MG63 (cell line): ENCODE data around the gene ZNF24. TPM values are rescaled to one million over a fixed set of nuclear protein-coding genes. Genes with fewer than 3 reads are reported as not detected.

Source experiments
- DNase-seq: peaks from one replicate; pipeline ENCODE4 v3.0.0-alpha.2; 2020
- H3K27me3 ChIP-seq: fragments of 250-450 bp; sonication (Bioruptor Pico); 2 replicates; pipeline ENCODE4 v1.5.1; 2020; ENCODE audit warnings: mild to moderate bottlenecking, moderate library complexity
- H3K36me3 ChIP-seq: fragments of 250-450 bp; sonication (Bioruptor Pico); 2 replicates; pipeline ENCODE4 v1.5.1; 2020; ENCODE audit warnings: mild to moderate bottlenecking, moderate library complexity
- H3K4me3 ChIP-seq: fragments of 250-450 bp; sonication (Bioruptor Pico); 2 replicates; pipeline ENCODE4 v1.5.1; 2020; ENCODE audit warnings: mild to moderate bottlenecking, moderate library complexity
- H3K9me3 ChIP-seq: fragments of 250-450 bp; sonication (Bioruptor Pico); 2 replicates; pipeline ENCODE4 v1.5.1; 2020; ENCODE audit warnings: mild to moderate bottlenecking, moderate library complexity
- total RNA-seq: library from RNA; depleted of rRNA; stranded (reverse); fragments of >200 nt; shearing (Covaris generic); gene quantifications from 2 replicates; pipeline ENCODE4 v1.2.3, GENCODE V29; 2014; ENCODE audit warnings: low replicate concordance; rRNA removed

Gene ZNF24
- total RNA-seq = 13.1 and 15.2 TPM in 2 replicates

GRCh38 chr18:35343936-35344735 lies at the start of gene ZNF24:
Gene ZNF24 (minus strand): TSS chr18:35344420. CDS start chr18:35340650, 3,770 bp downstream.
- peak within 1 kb of the TSS; percentile 87 for H3K4me3 ChIP-seq
- DNase-seq = peak; percentile 91
- H3K36me3 ChIP-seq = peaks cover 28% of the 10 kb centered on the region
- no peaks in the 10 kb centered on the region for H3K27me3 ChIP-seq
- H3K9me3 ChIP-seq = no peaks in the 10 kb centered on the region

DNA sequence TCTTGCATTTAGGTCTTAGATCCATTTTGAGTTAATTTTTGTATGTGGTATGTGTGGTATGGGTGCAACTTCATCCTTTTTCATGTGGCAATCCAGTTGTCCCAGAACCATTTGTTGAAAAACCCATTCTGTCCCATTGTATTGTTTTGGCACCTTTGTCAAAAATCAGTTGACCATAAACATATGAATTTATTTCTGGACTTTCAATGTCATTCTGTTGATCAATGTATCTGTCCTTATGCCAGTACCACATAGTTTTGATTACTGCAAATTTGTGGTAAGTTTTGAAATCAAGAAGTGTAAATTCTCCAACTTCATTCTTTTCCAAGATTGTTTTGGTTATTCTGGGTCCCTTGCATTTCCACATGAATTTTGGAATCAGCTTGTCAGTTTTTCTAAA lies 49.5 kb upstream of the ZNF24 start:
- Histone ChIP-seq H3K36me3 (no peaks in the 10 kb centered on the region), H3K4me3 (no peak overlapping the region), H3K27me3 (no peaks in the 10 kb centered on the region), H3K9me3 (no peaks in the 10 kb centered on the region)
- no peak for DNase-seq

DNA sequence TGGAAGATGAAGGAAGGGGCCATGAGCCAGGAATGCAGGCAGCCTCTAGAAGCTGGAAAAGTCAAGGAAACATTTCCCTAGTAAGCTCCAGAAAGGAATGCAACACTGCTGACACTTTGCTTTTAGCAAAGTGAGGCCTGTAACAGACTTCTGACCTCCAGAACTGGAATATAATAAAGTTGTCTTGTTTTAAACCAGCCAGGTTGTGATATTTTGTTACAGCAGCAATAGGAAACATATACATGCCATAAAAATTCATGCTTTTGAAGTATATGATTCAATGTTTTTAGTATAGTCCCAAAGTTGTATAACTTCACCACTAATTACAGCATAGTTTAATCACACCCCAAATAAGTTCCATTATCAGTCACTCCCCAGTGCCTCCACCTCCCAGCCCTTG lies 48.2 kb upstream of the ZNF24 start:
- H3K36me3 ChIP-seq = no peaks in the 10 kb centered on the region
- H3K27me3 ChIP-seq = no peaks in the 10 kb centered on the region
- no peak overlapping the region for H3K4me3 ChIP-seq
- H3K9me3 ChIP-seq = no peaks in the 10 kb centered on the region
- no peak for DNase-seq

DNA sequence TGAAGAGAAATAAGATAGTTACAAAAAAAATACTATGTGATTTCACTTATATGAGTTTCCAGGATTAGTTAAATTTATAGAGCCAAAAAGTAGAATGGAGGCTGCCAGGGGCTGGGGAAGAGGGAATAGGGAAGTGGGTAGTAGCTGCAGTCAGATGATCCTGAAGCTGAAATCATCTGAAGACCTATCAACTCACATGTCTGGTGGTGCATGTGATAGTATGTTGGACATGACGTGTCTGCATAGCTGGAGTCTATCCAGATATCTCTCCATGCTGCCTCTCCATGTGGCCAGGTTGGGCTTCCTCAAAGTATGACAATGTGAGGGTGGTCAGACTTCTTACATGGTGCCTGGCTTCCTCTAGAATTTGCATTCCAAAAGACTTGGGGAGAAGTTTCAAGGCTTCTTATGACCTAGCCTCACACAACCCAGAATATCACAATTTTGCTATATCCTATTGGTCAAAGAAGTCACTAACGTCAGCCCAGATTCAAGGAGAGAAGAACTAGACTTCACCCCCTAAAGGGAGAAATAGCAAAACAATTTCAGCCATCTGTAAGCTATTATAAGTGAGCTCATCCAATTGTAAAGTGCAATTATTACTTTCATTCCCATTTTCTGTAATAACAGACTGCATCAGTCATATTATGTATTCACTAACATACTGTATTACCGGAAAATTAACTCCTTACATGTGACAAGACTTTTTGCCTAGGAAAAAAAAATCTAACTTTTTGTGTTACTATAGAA lies 46.9 kb upstream of the ZNF24 start:
- Histone ChIP-seq H3K4me3 (no peak overlapping the region), H3K27me3 (no peaks in the 10 kb centered on the region), H3K36me3 (no peaks in the 10 kb centered on the region), H3K9me3 (no peaks in the 10 kb centered on the region)
- no peak for DNase-seq

GRCh38 chr18:35389095-35389618 lies 44.9 kb upstream of the ZNF24 start:
- Histone ChIP-seq H3K36me3 (no peaks in the 10 kb centered on the region), H3K9me3 (no peaks in the 10 kb centered on the region), H3K27me3 (no peaks in the 10 kb centered on the region), H3K4me3 (no peak overlapping the region; the same call in 1 of the 2 replicates)
- DNase-seq = peak; percentile 45

- DNase-seq = no peak
- Histone ChIP-seq H3K9me3 (no peaks in the 10 kb centered on the region), H3K27me3 (no peaks in the 10 kb centered on the region), H3K4me3 (no peak overlapping the region), H3K36me3 (no peaks in the 10 kb centered on the region)
Measured at GRCh38 chr18:35387152-35387571, 42.9 kb upstream of the ZNF24 start.

- Histone ChIP-seq H3K9me3 (no peaks in the 10 kb centered on the region), H3K36me3 (no peaks in the 10 kb centered on the region), H3K4me3 (no peak overlapping the region), H3K27me3 (no peaks in the 10 kb centered on the region)
- DNase-seq = peak; percentile 19
Measured at GRCh38 chr18:35386600-35387100, 42.4 kb upstream of the ZNF24 start.

DNA sequence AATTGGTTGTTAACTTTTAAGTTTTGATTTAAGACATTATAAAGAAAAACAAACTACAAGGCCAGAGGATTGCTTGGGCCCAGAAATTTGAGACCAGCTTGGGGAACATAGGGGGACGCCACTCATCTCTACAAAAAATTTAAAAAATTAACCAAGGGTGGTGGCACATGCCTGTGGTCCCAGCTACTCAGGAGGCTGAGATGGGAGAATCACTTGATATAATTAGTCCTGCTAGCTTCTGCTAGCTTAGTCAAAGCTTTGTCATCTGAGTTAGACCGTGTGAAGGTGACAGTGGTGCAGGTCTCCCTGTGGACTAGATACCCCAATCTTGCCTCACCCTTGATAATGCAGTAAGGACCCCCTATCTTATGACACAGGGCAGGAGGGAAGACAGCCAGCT lies 38.9 kb upstream of the ZNF24 start:
- no peak for DNase-seq
- no peak overlapping the region for H3K4me3 ChIP-seq
- H3K36me3 ChIP-seq = no peaks in the 10 kb centered on the region
- no peaks in the 10 kb centered on the region for H3K9me3 ChIP-seq
- no peaks in the 10 kb centered on the region for H3K27me3 ChIP-seq

GRCh38 chr18:35379421-35379820 lies 35.2 kb upstream of the ZNF24 start:
- Histone ChIP-seq H3K36me3 (no peaks in the 10 kb centered on the region), H3K4me3 (no peak overlapping the region), H3K27me3 (no peaks in the 10 kb centered on the region), H3K9me3 (no peaks in the 10 kb centered on the region)
- DNase-seq = no peak

- no peaks in the 10 kb centered on the region for H3K36me3 ChIP-seq
- H3K9me3 ChIP-seq = no peaks in the 10 kb centered on the region
- no peaks in the 10 kb centered on the region for H3K27me3 ChIP-seq
- no peak overlapping the region for H3K4me3 ChIP-seq
- peak; percentile 59 for DNase-seq
Measured at GRCh38 chr18:35378574-35378896, 34.3 kb upstream of the ZNF24 start.

DNA sequence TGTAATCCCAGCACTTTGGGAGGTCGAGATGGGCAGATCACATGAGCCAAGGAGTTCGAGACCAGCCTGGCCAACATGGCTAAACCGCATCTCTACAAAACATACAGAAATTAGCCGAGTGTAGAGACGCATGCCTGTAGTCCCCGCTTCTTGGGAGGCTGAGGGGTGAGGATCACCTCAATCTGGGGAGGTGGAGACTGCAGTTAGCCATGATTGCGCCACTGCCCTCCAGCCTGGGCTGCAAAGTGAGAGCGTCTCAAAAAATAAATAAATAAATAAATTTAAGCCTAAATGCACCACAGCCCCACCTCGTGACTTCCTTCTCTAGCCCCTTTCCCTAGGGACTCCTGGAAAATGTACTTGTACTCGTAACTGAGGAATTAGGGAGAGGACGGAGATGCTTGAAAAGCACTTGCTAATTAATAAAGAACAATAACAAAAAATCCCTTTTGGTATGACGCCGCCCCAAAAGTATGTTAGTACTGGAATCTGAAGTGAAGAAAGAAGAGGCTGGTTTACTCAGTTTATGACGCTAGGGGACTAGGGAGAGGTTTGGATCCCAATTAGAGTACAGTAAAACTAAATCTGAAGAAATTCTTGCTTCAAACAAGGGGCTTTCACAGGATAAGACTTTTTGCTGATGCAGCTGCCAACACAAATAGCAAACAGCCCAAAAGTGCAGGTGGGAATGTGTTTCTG lies 33.8 kb upstream of the ZNF24 start:
- no peaks in the 10 kb centered on the region for H3K9me3 ChIP-seq
- H3K4me3 ChIP-seq = no peak overlapping the region
- DNase-seq = peak; percentile 18
- no peaks in the 10 kb centered on the region for H3K27me3 ChIP-seq
- no peaks in the 10 kb centered on the region for H3K36me3 ChIP-seq

- H3K9me3 ChIP-seq = no peaks in the 10 kb centered on the region
- H3K27me3 ChIP-seq = no peaks in the 10 kb centered on the region
- peak within 1 kb of the TSS; percentile 67 for H3K4me3 ChIP-seq
- DNase-seq = peak; percentile 71
- no peaks in the 10 kb centered on the region for H3K36me3 ChIP-seq
Measured at GRCh38 chr18:35376742-35377695, 32.8 kb upstream of the ZNF24 start, which contains the start of gene ZNF396. Gene ZNF396 (minus strand): TSS chr18:35377337. CDS start chr18:35374292, 3,045 bp downstream.

DNA sequence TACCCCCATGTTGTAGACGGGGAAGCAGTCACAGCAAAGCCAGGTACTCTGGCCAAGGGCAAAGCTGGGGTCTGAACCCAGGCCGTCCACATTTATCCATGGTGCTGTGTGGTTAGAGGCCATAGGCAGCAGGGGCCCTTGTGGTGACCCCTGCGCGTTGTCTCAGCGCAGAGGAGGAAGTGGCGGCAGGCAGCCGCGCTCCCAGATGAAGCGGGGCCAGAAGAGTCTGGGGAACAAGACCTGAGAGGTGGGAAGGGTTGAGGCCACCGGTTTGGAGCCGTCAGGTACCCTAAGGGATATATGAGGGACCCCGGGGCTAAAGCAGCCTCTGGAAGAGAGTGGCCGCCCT lies 32.1 kb upstream of the ZNF24 start:
- DNase-seq = no peak

DNA sequence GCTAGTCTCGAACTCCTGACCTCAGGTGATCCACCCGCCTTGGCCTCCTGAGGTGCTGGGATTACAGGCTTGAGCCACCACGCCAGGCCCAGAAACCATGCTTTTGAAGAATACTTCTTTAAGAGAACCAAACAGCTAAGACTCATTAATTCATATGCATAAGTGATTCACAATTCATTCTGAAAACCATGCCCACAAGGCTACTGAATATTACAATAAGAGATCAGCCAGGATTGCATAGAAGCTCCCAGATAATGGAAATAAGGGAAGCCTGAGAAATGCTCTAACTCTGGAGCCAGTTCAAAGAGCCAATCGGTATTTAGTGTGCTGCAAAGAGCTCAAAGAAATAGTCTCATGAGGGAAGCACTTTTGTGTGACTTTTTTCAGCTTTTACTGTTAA lies 30.5 kb upstream of the ZNF24 start:
- H3K9me3 ChIP-seq = no peaks in the 10 kb centered on the region
- H3K27me3 ChIP-seq = no peaks in the 10 kb centered on the region
- no peak overlapping the region for H3K4me3 ChIP-seq
- H3K36me3 ChIP-seq = no peaks in the 10 kb centered on the region
- DNase-seq = no peak

More for the DNA sequence above, 32.1 kb upstream of the ZNF24 start:
- no peaks in the 10 kb centered on the region for H3K36me3 ChIP-seq
- no peaks in the 10 kb centered on the region for H3K9me3 ChIP-seq
- no peaks in the 10 kb centered on the region for H3K27me3 ChIP-seq
- peak overlapping the region; percentile 67 for H3K4me3 ChIP-seq

GRCh38 chr18:35371412-35372195 lies 27.4 kb upstream of the ZNF24 start:
- Histone ChIP-seq H3K27me3 (no peaks in the 10 kb centered on the region), H3K36me3 (no peaks in the 10 kb centered on the region), H3K4me3 (no peak overlapping the region), H3K9me3 (no peaks in the 10 kb centered on the region)
- DNase-seq = no peak
